A549 (cell line): ENCODE results near the gene HDAC7. TPM values are rescaled to one million over a fixed set of nuclear protein-coding genes. Genes with fewer than 3 reads are reported as not detected.

Source experiments
- ATAC-seq, 2 experiments: fragments of 200-7000 bp in 1 of 2; fragments of >200 bp in 1 of 2; cut with Nextera tagmentation in 1 of 2; cut with Tn5 transposase in 1 of 2; 3 replicates each; pipeline versions ENCODE4 v1.8.0 to v1.9.1; 2018 to 2020; ENCODE audit warnings: mild to moderate bottlenecking in 1 of 2, moderate library complexity in 1 of 2
- CTCF ChIA-PET: fragments of 300-600 bp; sonication (Branson Sonifier 250); formaldehyde crosslinking; extraction: SDS; loops from one replicate; lab custom pipeline; 2021; ENCODE audit warnings: antibody characterized with exemption, inconsistent platforms; lab: Yijun Ruan, JAX
- POLR2A ChIA-PET: fragments of 350-600 bp; formaldehyde crosslinking; extraction: SDS; loops from one replicate; lab custom pipeline; 2021; ENCODE audit warnings: antibody characterized with exemption, inconsistent platforms; lab: Yijun Ruan, JAX
- DNase-seq, 2 experiments: peaks; one replicate each; pipeline versions ENCODE4 v3.0.0 to v3.0.0-alpha.2; 2011 to 2016; ENCODE audit warnings: low read depth in 1 of 2, low spot score in 1 of 2
- FAIRE-seq: peaks from 2 replicates; lab custom pipeline; 2011; peaks lifted over from hg19 to GRCh38; lab: Jason Lieb, UNC
- H3K27ac ChIP-seq, 2 experiments: fragments of >200 bp; sonication (Bioruptor Twin); formaldehyde crosslinking; 3 replicates each; pipeline ENCODE4 v1.5.1; 2016 to 2017
- H3K4me1 ChIP-seq: fragments of >200 bp; sonication (Bioruptor Twin); formaldehyde crosslinking; 3 replicates; pipeline ENCODE4 v1.6.1; 2016
- H3K4me2 ChIP-seq: fragments of >200 bp; sonication (Bioruptor Twin); formaldehyde crosslinking; 3 replicates; pipeline ENCODE4 v1.6.1; 2016
- H3K4me3 ChIP-seq: fragments of >200 bp; sonication (Bioruptor Twin); formaldehyde crosslinking; 3 replicates; pipeline ENCODE4 v1.5.1; 2016
- H3K9me3 ChIP-seq: fragments of >200 bp; sonication (Bioruptor Twin); formaldehyde crosslinking; 3 replicates; pipeline ENCODE4 v1.6.1; 2016
- ATOH8 ChIP-seq: fragments of 250-450 bp; sonication (Bioruptor Pico); IDR thresholded peaks from 2 replicates; pipeline ENCODE4 v1.5.0; 2020; ENCODE audit warnings: low read depth, mild to moderate bottlenecking, moderate library complexity
- BCL3 ChIP-seq: fragments of >200 bp; sonication (Bioruptor Twin); formaldehyde crosslinking; IDR thresholded peaks from 3 replicates; pipeline ENCODE4 v1.6.1; 2016
- CBX2 ChIP-seq: fragments of 200-600 bp; sonication (generic); IDR thresholded peaks from 2 replicates; pipeline ENCODE4 v1.6.1; 2016; ENCODE audit warnings: low read depth, mild to moderate bottlenecking, borderline replicate concordance
- CHD2 ChIP-seq: fragments of 150-350 bp; IDR thresholded peaks from 2 replicates; pipeline ENCODE4 v1.6.1; 2014; ENCODE audit warnings: low read length; ENCODE audit not compliant: partially characterized antibody
- E2F6 ChIP-seq: IDR thresholded peaks from 2 replicates; pipeline ENCODE4 v1.6.1; 2012; ENCODE audit warnings: low read depth, borderline replicate concordance
- EHF ChIP-seq: fragments of 250-450 bp; sonication (Bioruptor Pico); IDR thresholded peaks from 2 replicates; pipeline ENCODE4 v1.5.0; 2020; ENCODE audit warnings: mild to moderate bottlenecking
- EHMT2 ChIP-seq: fragments of 200-600 bp; sonication (generic); IDR thresholded peaks from 2 replicates; pipeline ENCODE4 v1.6.1; 2016; ENCODE audit warnings: antibody characterized with exemption, low read depth, mild to moderate bottlenecking, moderate library complexity
- ESRRA ChIP-seq: fragments of 150-350 bp; IDR thresholded peaks from 2 replicates; pipeline ENCODE4 v1.6.1; 2014; ENCODE audit warnings: mild to moderate bottlenecking, low read length, borderline replicate concordance
- FOSB ChIP-seq: fragments of 250-450 bp; sonication (Bioruptor Pico); IDR thresholded peaks from 2 replicates; pipeline ENCODE4 v1.5.0; 2020; ENCODE audit warnings: mild to moderate bottlenecking, moderate library complexity
- FOSL2 ChIP-seq, 2 experiments: fragments of 450-650 bp in 1 of 2; fragments of >200 bp in 1 of 2; sonication (Bioruptor Twin) in 1 of 2; formaldehyde crosslinking; IDR thresholded peaks; 2 replicates each; pipeline versions ENCODE4 v1.5.0 to v1.6.1; 2016 to 2020; ENCODE audit warnings: mild to moderate bottlenecking in 1 of 2, moderate library complexity in 1 of 2
- HDAC2 ChIP-seq: fragments of 200-600 bp; sonication (generic); IDR thresholded peaks from 2 replicates; pipeline ENCODE4 v1.6.1; 2016
- HOXB13 ChIP-seq: fragments of 250-450 bp; sonication (Bioruptor Pico); IDR thresholded peaks from 2 replicates; pipeline ENCODE4 v1.5.0; 2020; ENCODE audit warnings: low read depth, mild to moderate bottlenecking, moderate library complexity
- KDM1A ChIP-seq: fragments of 200-600 bp; sonication (generic); IDR thresholded peaks from 2 replicates; pipeline ENCODE4 v1.6.1; 2016; ENCODE audit warnings: low read depth, mild to moderate bottlenecking
- KDM5A ChIP-seq: fragments of 200-600 bp; sonication (generic); IDR thresholded peaks from 2 replicates; pipeline ENCODE4 v1.6.1; 2016; ENCODE audit warnings: antibody characterized with exemption, mild to moderate bottlenecking
- MAFK ChIP-seq: fragments of 450-650 bp; IDR thresholded peaks from 2 replicates; pipeline ENCODE4 v1.6.1; 2014; ENCODE audit not compliant: partially characterized antibody
- MAX ChIP-seq: IDR thresholded peaks from 2 replicates; pipeline ENCODE4 v1.6.1; 2012
- MYC ChIP-seq: IDR thresholded peaks from 2 replicates; pipeline ENCODE4 v1.6.1; 2012; ENCODE audit warnings: mild to moderate bottlenecking, inconsistent platforms, low read length, improper control_type of control experiment, borderline replicate concordance
- PHF8 ChIP-seq: fragments of 200-600 bp; sonication (generic); IDR thresholded peaks from 2 replicates; pipeline ENCODE4 v1.6.1; 2016; ENCODE audit warnings: low read depth, mild to moderate bottlenecking, antibody characterized with exemption, moderate library complexity, borderline replicate concordance
- RAD21 ChIP-seq, 2 experiments: fragments of >200 bp in 1 of 2; sonication (Bioruptor Twin) in 1 of 2; formaldehyde crosslinking in 1 of 2; IDR thresholded peaks in 1 of 2; conservative IDR thresholded peaks in 1 of 2; 2 replicates in 1 of 2; 3 replicates in 1 of 2; pipeline ENCODE4 v1.6.1; 2012 to 2018; ENCODE audit warnings: inconsistent platforms in 1 of 2
- RARB ChIP-seq: fragments of 250-450 bp; sonication (Bioruptor Pico); IDR thresholded peaks from 2 replicates; pipeline ENCODE4 v1.8.0; 2021; ENCODE audit warnings: mild to moderate bottlenecking, moderate library complexity
- RFX5 ChIP-seq: fragments of 450-650 bp; IDR thresholded peaks from 2 replicates; pipeline ENCODE4 v1.7.1; 2014; ENCODE audit warnings: antibody characterized with exemption, mild to moderate bottlenecking, moderate library complexity
- SMC3 ChIP-seq: fragments of >200 bp; sonication (Bioruptor Twin); formaldehyde crosslinking; IDR thresholded peaks from 3 replicates; pipeline ENCODE4 v1.6.1; 2018; ENCODE audit warnings: inconsistent platforms
- TP53 ChIP-seq: fragments of 250-450 bp; sonication (Bioruptor Pico); IDR thresholded peaks from 2 replicates; pipeline ENCODE4 v1.5.0; 2021; ENCODE audit warnings: mild to moderate bottlenecking, moderate library complexity
- ZFP36 ChIP-seq: fragments of 450-650 bp; IDR thresholded peaks from 2 replicates; pipeline ENCODE4 v1.6.1; 2014; ENCODE audit warnings: borderline replicate concordance; ENCODE audit not compliant: partially characterized antibody
- ZNF302 ChIP-seq: fragments of 250-450 bp; sonication (Bioruptor Pico); IDR thresholded peaks from 2 replicates; pipeline ENCODE4 v1.9.0; 2021; ENCODE audit warnings: inconsistent platforms, mild to moderate bottlenecking, moderate library complexity
- ZSCAN20 ChIP-seq: fragments of 250-450 bp; sonication (Bioruptor Pico); IDR thresholded peaks from 2 replicates; pipeline ENCODE4 v1.8.0; 2022; ENCODE audit warnings: mild to moderate bottlenecking, moderate library complexity
- WGBS: methylation state at CpG from one replicate; pipeline ENCODE4 v1.1.6; 2017; ENCODE audit errors: missing lambda C conversion rate; 5-methylcytosine and 5-hydroxymethylcytosine counted together
- polyA plus RNA-seq, 4 experiments: library from polyadenylated mRNA; depleted of rRNA in 3 of 4; stranded (reverse); fragments of >200 nt; fragmentation: RNase III in 1 of 4; extraction: RNeasy Plus Mini Kit Qiagen cat#74134 plus additional on column Dnase treatment in 1 of 4; gene quantifications; 2 replicates in 3 of 4; 3 replicates in 1 of 4; pipeline ENCODE4 v1.2.3, GENCODE V29; 2011 to 2017

HDAC7 gene
- polyA plus RNA-seq, 2 of the 4 experiments (the other 2 are of a cell fraction), result 17.2 to 36.0 TPM

DNA sequence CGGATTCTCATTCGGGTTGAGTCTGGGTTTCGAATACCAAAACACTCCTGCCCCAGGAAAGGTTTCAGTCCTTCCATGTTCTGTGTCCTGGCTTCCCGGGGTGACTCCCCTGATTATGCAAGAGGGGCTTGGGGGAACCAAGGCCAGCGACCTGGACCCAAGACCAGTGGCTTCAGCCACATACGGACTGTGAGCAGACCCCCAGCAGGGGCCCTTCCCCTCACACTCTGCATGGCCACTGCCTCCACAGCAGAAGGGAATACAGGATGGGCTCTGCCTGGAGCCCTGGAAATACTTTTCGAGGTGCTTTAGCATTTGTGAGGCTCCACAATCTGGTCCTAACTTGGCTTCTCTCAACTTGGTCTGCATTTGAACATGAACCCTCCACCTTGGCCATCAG lies 19.1 kb downstream of the HDAC7 start:
- WGBS, result 82% methylated on average over 7 of the region's 7 CpGs
- H3K9me3 ChIP-seq, result no peaks in the 10 kb centered on the region
- H3K27ac ChIP-seq, result no peak overlapping the region
- ATAC-seq (no peak), DNase-seq (no peak), FAIRE-seq (no peak)
- ChIA-PET CTCF (interaction anchor here (1.1 to 59.0 kb wide), 8 partner anchors 11 to 85 kb away, joined by 3 to 1532 read pairs (median 8); no protein-coding TSS in a partner anchor), POLR2A (no interaction called here)
- H3K4me3 ChIP-seq, result no peak overlapping the region
- peaks cover 12% of the 10 kb centered on the region; the same call in 2 of the 3 replicates for H3K4me1 ChIP-seq
- TF ChIP-seq RAD21 (conservative IDR thresholded peaks at IDR 0.05 in 1 of 2, IDR thresholded peaks at IDR 0.05 in 1 of 2), result no peak
- TF ChIP-seq PHF8, result no peak
- no peak for TF ChIP-seq ESRRA
- no peak for TF ChIP-seq SMC3
- no peak for TF ChIP-seq FOSL2 (IDR thresholded peaks at IDR 0.05)
- TF ChIP-seq FOSL2 (CRISPR knock-in tag; IDR thresholded peaks at IDR 0.05), result no peak
- TF ChIP-seq EHMT2, result no peak
- TF ChIP-seq MAX, result no peak
- no peak for TF ChIP-seq EHF (CRISPR knock-in tag)
- no peak for TF ChIP-seq KDM1A
- TF ChIP-seq ATOH8, result no peak
- TF ChIP-seq HDAC2, result no peak
- no peak for TF ChIP-seq CBX2
- TF ChIP-seq HOXB13 (CRISPR knock-in tag), result no peak
- no peak for TF ChIP-seq MAFK
- TF ChIP-seq KDM5A, result no peak
- TF ChIP-seq RFX5, result no peak
- TF ChIP-seq E2F6, result no peak
- no peak overlapping the region for H3K4me2 ChIP-seq

DNA sequence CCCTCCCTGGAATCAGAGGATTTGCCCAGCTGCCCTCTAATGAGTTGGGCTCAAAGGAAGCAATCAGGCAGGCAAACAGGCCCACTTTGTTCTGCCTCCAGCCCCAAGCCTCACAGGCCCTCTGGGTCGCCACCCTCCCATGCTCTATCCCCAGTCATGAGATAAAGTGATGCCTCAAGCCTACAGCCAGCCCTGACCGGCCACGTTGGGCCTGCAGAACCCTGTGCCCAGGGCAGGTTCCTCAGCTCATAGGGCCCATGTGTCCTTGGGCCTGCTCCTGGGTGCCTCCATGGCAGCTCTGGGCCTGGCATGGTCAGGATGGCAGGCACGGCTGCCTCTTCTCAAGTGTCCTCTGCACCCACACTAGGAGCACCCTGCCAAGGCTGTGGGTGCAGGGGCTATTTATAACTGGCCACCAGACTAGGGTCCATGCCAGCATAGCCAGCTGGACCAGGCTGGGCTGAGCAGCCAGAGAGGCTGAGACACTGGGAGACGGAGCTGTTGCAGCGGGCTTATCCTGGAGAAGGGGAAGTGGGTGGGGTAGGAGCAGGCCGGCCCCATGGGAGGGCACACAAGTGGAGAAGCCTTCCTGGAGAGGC lies 20.2 kb downstream of the HDAC7 start:
- H3K27ac ChIP-seq, result no peak overlapping the region
- no peaks in the 10 kb centered on the region for H3K9me3 ChIP-seq
- no peak for DNase-seq
- CTCF ChIA-PET, result interaction anchor here (0.6 to 59.0 kb wide), 9 partner anchors 12 to 1114 kb away, joined by 3 to 1532 read pairs (median 7); no protein-coding TSS in a partner anchor
- TF ChIP-seq ZFP36 (no peak), RAD21 (conservative IDR thresholded peaks at IDR 0.05 in 1 of 2, IDR thresholded peaks at IDR 0.05 in 1 of 2) (no peak), MYC (no peak), EHF (CRISPR knock-in tag) (no peak), ZNF302 (no peak), BCL3 (no peak), SMC3 (no peak), KDM5A (no peak), TP53 (CRISPR knock-in tag) (no peak), FOSL2 (IDR thresholded peaks at IDR 0.05) (no peak), FOSL2 (CRISPR knock-in tag; IDR thresholded peaks at IDR 0.05) (no peak), HOXB13 (CRISPR knock-in tag) (no peak), MAFK (no peak), CHD2 (no peak), FOSB (CRISPR knock-in tag) (no peak), RARB (CRISPR knock-in tag) (no peak), ZSCAN20 (CRISPR knock-in tag) (no peak), E2F6 (no peak)
- TF ChIP-seq, all 56 proteins: peak for 0
- FAIRE-seq, result no peak
- Histone ChIP-seq H3K4me3 (no peak overlapping the region), H3K4me2 (no peak overlapping the region), H3K4me1 (peaks cover 12% of the 10 kb centered on the region; the same call in 2 of the 3 replicates)
- ATAC-seq, result no peak
- POLR2A ChIA-PET, result no interaction called here
- 89% methylated on average over 7 of the region's 7 CpGs for WGBS
